Measurements from ENCODE around the gene DOCK7.
"Not testable (repeated sequence)": the region's sequence is repeated elsewhere in the genome, so short reads cannot be mapped to it uniquely, and the experiment has no call there.

The DOCK7 gene

GRCh38 chr1:62682531-62682930 is 5.7 kb downstream of the DOCK7 start:
- Histone ChIP-seq H3K4me3 (no peak overlapping the region), H3K9me3 (no peaks in the 10 kb centered on the region), H3K4me1 (peaks cover 0 to 38% (median 12%) of the 10 kb centered on the region in 4 donors), H3K27me3 (no peaks in the 10 kb centered on the region), H3K27ac (no peak overlapping the region), H3K36me3 (no peaks in the 10 kb centered on the region)
- intact Hi-C loops (cut with DNase I; ENCODE audit: low total_unique reads), result no loop called here
- no peak for TF ChIP-seq CTCF (IDR thresholded peaks at IDR 0.05)
- no peak for DNase-seq

- H3K9me3 ChIP-seq; H3K27me3 ChIP-seq; H3K4me3 ChIP-seq; intact Hi-C loops (cut with DNase I; ENCODE audit: low total_unique reads); H3K27ac ChIP-seq; H3K36me3 ChIP-seq; DNase-seq: not testable (repeated sequence)
- peaks cover 0 to 33% (median 12%) of the 10 kb centered on the region in 4 donors for H3K4me1 ChIP-seq
Measured at GRCh38 chr1:62680992-62681391, 7.2 kb downstream of the DOCK7 start.

- H3K4me3 ChIP-seq; H3K36me3 ChIP-seq; H3K27me3 ChIP-seq; H3K27ac ChIP-seq; H3K9me3 ChIP-seq; intact Hi-C loops (cut with DNase I; ENCODE audit: low total_unique reads); DNase-seq: not testable (repeated sequence)
- peaks cover 0 to 15% (median 6%) of the 10 kb centered on the region in 4 donors for H3K4me1 ChIP-seq
Measured at GRCh38 chr1:62677822-62678221, 10.4 kb downstream of the DOCK7 start.

- no peaks in the 10 kb centered on the region for H3K27me3 ChIP-seq
- H3K4me1 ChIP-seq, result peaks cover 0 to 7% (median 3%) of the 10 kb centered on the region in 4 donors
- peaks cover 0 to 6% (median 0%) of the 10 kb centered on the region in 3 donors for H3K36me3 ChIP-seq
- intact Hi-C loops (cut with DNase I; ENCODE audit: low total_unique reads), result no loop called here
- DNase-seq, result no peak
- no peak overlapping the region for H3K27ac ChIP-seq
- TF ChIP-seq CTCF (IDR thresholded peaks at IDR 0.05), result no peak
- H3K4me3 ChIP-seq, result no peak overlapping the region
- H3K9me3 ChIP-seq, result no peaks in the 10 kb centered on the region
Measured at GRCh38 chr1:62676611-62677356, 11.4 kb downstream of the DOCK7 start.

GRCh38 chr1:62673629-62674028 is 14.6 kb downstream of the DOCK7 start:
- no peak for DNase-seq
- TF ChIP-seq CTCF (IDR thresholded peaks at IDR 0.05), result no peak
- Histone ChIP-seq H3K4me3 (no peak overlapping the region), H3K36me3 (peaks cover 0 to 6% (median 0%) of the 10 kb centered on the region in 3 donors), H3K27ac (no peak overlapping the region), H3K27me3 (no peaks in the 10 kb centered on the region), H3K9me3 (no peaks in the 10 kb centered on the region), H3K4me1 (peaks cover 0 to 7% (median 3%) of the 10 kb centered on the region in 4 donors)
- intact Hi-C loops (cut with DNase I; ENCODE audit: low total_unique reads), result no loop called here

GRCh38 chr1:62672029-62672428 is 16.2 kb downstream of the DOCK7 start:
- intact Hi-C loops (cut with DNase I; ENCODE audit: low total_unique reads), result no loop called here

More at GRCh38 chr1:62672029-62672428, 16.2 kb downstream of the DOCK7 start:
- H3K27ac ChIP-seq, result no peak overlapping the region
- peaks cover 0 to 6% (median 0%) of the 10 kb centered on the region in 3 donors for H3K36me3 ChIP-seq
- H3K27me3 ChIP-seq, result no peaks in the 10 kb centered on the region
- H3K4me1 ChIP-seq, result peaks cover 0 to 7% (median 0%) of the 10 kb centered on the region in 4 donors
- no peaks in the 10 kb centered on the region for H3K9me3 ChIP-seq
- no peak for DNase-seq
- H3K4me3 ChIP-seq, result no peak overlapping the region
- TF ChIP-seq CTCF (IDR thresholded peaks at IDR 0.05), result no peak
